ENCODE measurements around the gene GGTLC2.
"Not testable (repeated sequence)": the region's sequence is repeated elsewhere in the genome, so short reads cannot be mapped to it uniquely, and the experiment has no call there.

GGTLC2 gene

GRCh38 chr22:22638313-22638712 is 6.1 kb upstream of the GGTLC2 start:
- DNase-seq (ENCODE audit: low spot score) = not testable (repeated sequence)

- not testable (repeated sequence) for DNase-seq (ENCODE audit: low spot score)
Observed at GRCh38 chr22:22642255-22642654, 2.2 kb upstream of the GGTLC2 start.

GRCh38 chr22:22645969-22646368 is 1.6 kb downstream of the GGTLC2 start:
- DNase-seq (ENCODE audit: low spot score) = not testable (repeated sequence)

GRCh38 chr22:22647952-22648351 is 3.5 kb downstream of the GGTLC2 start:
- not testable (repeated sequence) for DNase-seq (ENCODE audit: low spot score)

DNA sequence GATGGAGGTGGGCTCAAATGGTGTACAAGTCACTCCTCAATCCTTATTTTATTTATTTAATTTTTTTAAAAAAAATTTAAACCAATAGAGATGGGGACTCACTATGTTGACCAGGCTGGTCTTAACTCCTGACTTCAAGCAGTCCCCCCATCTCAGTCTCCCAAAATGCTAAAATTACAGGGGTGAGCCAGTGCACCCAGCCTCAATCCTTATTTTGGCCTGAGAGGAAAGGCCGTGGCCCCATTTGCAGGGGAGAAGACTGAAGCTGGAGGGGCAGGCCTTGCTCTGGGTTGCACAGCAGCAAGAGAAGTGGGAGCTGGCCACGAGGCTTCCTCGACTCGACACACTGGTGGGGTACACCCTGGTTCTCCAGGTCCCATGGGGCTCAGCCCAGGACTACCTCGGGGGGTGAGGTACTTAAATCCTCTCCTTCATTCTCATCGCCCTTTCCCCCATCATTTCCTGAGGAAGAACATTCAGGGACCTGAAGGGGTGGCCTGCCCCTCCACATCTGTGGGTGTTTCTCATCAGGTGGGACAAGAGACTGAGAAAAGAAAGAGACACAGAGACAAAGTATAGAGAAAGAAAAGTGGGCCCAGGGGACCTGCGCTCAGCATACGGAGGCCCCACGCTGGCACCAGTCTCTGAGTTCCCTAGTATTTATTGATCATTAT is 4.6 kb downstream of the GGTLC2 start:
- not testable (repeated sequence) for DNase-seq (ENCODE audit: low spot score)

GRCh38 chr22:22649761-22650160 is 5.3 kb downstream of the GGTLC2 start:
- not testable (repeated sequence) for DNase-seq (ENCODE audit: low spot score)

GRCh38 chr22:22650398-22650797 is 6.0 kb downstream of the GGTLC2 start:
- DNase-seq (ENCODE audit: low spot score) = not testable (repeated sequence)

GRCh38 chr22:22650803-22651515 is 6.5 kb downstream of the GGTLC2 start:
- not testable (repeated sequence) for DNase-seq (ENCODE audit: low spot score)

GRCh38 chr22:22651593-22651992 is 7.2 kb downstream of the GGTLC2 start:
- DNase-seq (ENCODE audit: low spot score) = not testable (repeated sequence)

- DNase-seq (ENCODE audit: low spot score) = not testable (repeated sequence)
Observed at GRCh38 chr22:22652102-22652501, 7.7 kb downstream of the GGTLC2 start.

DNA sequence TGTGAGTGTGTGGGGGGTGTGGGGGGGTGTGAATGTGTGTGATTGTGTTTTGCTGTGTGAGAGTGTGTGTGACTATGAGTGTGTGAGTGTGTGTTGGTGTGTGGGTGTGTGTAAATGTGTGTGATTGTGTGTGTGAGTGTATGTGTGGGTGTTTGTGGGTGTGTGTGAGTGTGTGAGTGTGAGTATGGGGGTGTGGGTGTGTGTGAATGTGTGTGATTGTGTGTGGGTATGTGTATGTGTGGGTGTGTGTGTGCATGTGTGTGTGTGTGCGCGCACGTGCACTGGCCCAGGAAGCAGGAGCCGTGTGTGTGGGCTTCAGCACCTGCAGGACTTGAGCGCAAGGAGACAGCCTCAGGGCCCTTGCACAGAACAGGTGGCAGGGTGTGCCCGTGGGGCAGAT is 8.2 kb downstream of the GGTLC2 start:
- not testable (repeated sequence) for DNase-seq (ENCODE audit: low spot score)

GRCh38 chr22:22653677-22654381 is 9.4 kb downstream of the GGTLC2 start:
- not testable (repeated sequence) for DNase-seq (ENCODE audit: low spot score)

DNA sequence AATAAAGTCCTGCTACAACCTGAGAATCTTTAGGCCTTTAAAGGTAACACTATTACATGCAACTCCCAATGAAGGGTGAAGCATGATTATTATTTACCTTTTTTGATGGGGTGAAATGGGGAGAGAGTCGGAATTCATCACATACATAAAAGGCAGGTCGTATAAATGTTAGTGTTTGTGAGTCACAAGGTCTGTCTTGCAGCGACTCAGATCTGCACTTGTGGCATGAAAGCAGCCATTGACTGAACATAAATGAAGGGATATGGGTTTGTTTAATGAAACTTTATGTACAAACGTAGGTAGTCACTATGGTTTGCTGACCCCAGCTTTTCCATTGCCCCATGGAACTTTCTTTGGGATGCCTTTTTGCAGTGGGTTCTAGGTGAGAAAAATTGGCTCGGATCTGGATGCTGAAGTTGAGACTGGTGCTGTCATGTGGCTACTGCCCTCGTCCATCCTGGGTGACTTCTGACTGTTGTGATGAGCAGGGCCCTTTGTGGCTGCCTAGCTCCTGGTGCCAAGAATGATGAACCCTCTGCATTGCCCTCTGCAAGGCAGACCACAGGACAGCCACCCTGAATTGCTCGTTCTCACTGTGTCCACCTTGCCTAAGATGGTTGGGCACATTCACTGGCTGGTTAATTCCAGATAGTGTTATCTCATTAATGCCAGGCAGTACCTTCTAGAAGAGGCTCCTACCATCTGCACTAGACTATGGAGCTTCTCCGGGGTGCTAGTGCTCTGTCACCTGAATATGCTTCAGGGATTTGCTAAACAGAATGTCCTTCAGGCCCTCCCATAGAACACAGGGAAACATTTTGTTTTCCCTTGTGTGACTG is 11.3 kb downstream of the GGTLC2 start:
- no peak for DNase-seq (ENCODE audit: low spot score)

DNA sequence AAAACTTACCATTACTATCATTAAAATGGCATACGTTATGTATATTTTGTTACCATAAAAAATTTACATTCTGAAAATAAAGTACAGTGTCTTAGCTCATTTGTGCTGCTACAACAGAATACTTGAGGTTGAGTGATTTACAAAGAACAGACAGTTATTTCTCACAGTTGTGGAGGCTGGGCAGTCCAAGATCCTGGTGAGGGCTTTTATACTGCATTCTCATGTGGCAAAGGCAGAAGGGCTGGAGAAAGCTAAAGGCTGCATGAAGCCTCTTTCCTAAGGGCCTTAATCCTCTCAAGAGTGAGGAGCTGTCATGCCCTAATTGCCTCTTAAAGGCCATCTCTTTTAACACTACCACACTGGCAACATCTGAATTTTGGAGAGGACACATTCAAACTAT is 13.3 kb downstream of the GGTLC2 start:
- no peak for DNase-seq (ENCODE audit: low spot score)

- DNase-seq (ENCODE audit: low spot score) = no peak
Observed at GRCh38 chr22:22661275-22661674, 16.9 kb downstream of the GGTLC2 start.

- no peak for DNase-seq (ENCODE audit: low spot score)
Observed at GRCh38 chr22:22662095-22662494, 17.7 kb downstream of the GGTLC2 start.

DNA sequence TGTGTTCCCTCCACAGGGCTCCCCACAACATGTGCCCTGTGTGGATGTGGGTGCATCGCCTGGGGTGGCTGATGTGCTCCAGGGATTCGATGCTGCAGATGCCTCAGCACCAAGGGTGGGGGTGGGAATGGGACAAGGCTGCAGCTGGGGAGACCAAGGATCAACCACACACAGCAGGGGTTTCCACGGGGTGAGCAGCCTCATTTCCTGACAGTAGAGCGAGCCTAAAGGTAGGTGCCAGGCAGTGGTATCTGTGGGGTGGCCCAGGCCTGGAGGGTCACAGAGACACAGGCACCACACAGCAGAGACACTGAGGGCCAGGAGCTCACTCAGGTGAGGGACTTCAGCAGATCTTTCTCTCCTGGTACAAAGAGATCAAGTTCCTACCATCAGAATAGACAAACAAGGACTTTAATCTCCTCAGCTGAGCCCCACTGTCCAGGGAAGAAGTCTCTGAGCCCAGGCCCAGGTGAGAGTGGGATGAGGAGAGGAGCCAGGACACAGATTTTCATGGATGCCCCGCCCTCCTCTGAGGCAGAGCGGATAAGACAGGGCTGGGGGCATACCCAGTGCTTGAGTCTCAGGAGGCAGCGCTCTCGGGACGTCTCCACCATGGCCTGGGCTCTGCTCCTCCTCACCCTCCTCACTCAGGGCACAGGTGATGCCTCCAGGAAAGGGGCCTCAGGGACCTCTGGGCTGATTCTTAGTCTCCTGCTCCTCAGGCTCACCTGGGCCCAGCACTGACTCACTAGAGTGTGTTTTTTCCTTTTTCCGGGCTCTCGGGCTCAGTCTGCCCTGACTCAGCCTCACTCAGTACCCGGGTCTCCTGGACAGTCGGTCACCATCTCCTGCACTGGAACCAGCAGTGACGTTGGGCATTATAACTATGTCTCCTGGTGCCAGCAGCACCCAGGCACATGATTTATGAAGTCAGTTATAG is 19.7 kb downstream of the GGTLC2 start:
- no peak for DNase-seq (ENCODE audit: low spot score)

DNA sequence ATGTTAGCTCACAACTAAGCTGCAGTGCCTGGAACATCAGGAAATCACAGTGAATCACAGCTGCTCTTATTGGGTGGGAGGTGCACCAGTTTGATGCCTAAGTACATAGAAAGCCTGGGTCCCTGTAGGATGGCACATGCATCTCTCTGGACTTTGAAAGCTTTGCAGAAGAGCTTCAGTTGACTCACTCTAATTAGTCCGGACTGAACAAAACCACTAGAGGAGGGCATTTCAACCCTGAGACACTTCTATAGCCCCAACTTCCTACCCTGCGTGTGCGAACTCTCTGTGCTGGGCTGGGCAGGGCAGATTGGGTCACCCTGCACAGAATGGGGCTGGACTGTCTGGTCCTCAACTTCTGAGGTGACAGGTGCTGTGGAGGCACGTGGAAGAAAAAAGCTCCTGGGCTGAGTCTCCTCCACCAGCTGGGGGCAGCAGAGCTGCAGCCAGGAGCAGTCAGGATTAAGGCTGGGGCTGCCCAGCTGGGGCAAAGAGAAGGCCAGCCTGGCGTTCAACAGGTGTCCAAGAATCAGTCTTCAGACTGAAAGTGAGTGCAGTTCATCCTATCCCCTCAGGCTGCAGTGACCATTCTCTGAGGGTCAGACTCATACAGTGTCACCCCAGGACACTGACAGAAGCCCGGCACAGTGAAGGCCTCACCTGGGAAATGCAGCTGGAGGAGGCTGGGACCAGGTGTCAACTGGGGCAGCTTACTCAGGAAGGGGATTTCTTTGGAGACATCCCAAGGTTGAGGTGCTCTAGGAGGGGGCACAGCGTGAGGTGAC is 22.1 kb downstream of the GGTLC2 start:
- no peak for DNase-seq (ENCODE audit: low spot score)

- DNase-seq (ENCODE audit: low spot score) = no peak
Observed at GRCh38 chr22:22667966-22668880, 23.8 kb downstream of the GGTLC2 start.

Data from COLO829 (cell line).